A549 (cell line): ENCODE results near the gene RPS21. TPM values are rescaled to one million over a fixed set of nuclear protein-coding genes. Genes with fewer than 3 reads are reported as not detected.

ENCODE experiments used
- ATAC-seq, 2 experiments: fragments of 200-7000 bp in 1 of 2; fragments of >200 bp in 1 of 2; cut with Nextera tagmentation in 1 of 2; cut with Tn5 transposase in 1 of 2; 3 replicates each; pipeline versions ENCODE4 v1.8.0 to v1.9.1; 2018 to 2020; ENCODE audit warnings: mild to moderate bottlenecking in 1 of 2, moderate library complexity in 1 of 2
- CTCF ChIA-PET: fragments of 300-600 bp; sonication (Branson Sonifier 250); formaldehyde crosslinking; extraction: SDS; loops from one replicate; lab custom pipeline; 2021; ENCODE audit warnings: antibody characterized with exemption, inconsistent platforms; lab: Yijun Ruan, JAX
- POLR2A ChIA-PET: fragments of 350-600 bp; formaldehyde crosslinking; extraction: SDS; loops from one replicate; lab custom pipeline; 2021; ENCODE audit warnings: antibody characterized with exemption, inconsistent platforms; lab: Yijun Ruan, JAX
- DNase-seq, 2 experiments: peaks; one replicate each; pipeline versions ENCODE4 v3.0.0 to v3.0.0-alpha.2; 2011 to 2016; ENCODE audit warnings: low read depth in 1 of 2, low spot score in 1 of 2
- FAIRE-seq: peaks from 2 replicates; lab custom pipeline; 2011; peaks lifted over from hg19 to GRCh38; lab: Jason Lieb, UNC
- H3K27ac ChIP-seq, 2 experiments: fragments of >200 bp; sonication (Bioruptor Twin); formaldehyde crosslinking; 3 replicates each; pipeline ENCODE4 v1.5.1; 2016 to 2017
- H3K4me1 ChIP-seq: fragments of >200 bp; sonication (Bioruptor Twin); formaldehyde crosslinking; 3 replicates; pipeline ENCODE4 v1.6.1; 2016
- H3K4me2 ChIP-seq: fragments of >200 bp; sonication (Bioruptor Twin); formaldehyde crosslinking; 3 replicates; pipeline ENCODE4 v1.6.1; 2016
- H3K4me3 ChIP-seq: fragments of >200 bp; sonication (Bioruptor Twin); formaldehyde crosslinking; 3 replicates; pipeline ENCODE4 v1.5.1; 2016
- H3K9me3 ChIP-seq: fragments of >200 bp; sonication (Bioruptor Twin); formaldehyde crosslinking; 3 replicates; pipeline ENCODE4 v1.6.1; 2016
- CEBPB ChIP-seq, 2 experiments: fragments of >200 bp in 1 of 2; sonication (Bioruptor Twin) in 1 of 2; formaldehyde crosslinking in 1 of 2; IDR thresholded peaks; 2 replicates each; pipeline ENCODE4 v1.6.1; 2012 to 2016
- CHD4 ChIP-seq: fragments of 200-600 bp; sonication (generic); IDR thresholded peaks from 2 replicates; pipeline ENCODE4 v1.6.1; 2016; ENCODE audit warnings: antibody characterized with exemption, mild to moderate bottlenecking, borderline replicate concordance
- E2F6 ChIP-seq: IDR thresholded peaks from 2 replicates; pipeline ENCODE4 v1.6.1; 2012; ENCODE audit warnings: low read depth, borderline replicate concordance
- EP300 ChIP-seq, 2 experiments: fragments of >200 bp; sonication (Bioruptor Twin); formaldehyde crosslinking; IDR thresholded peaks; 2 replicates in 1 of 2; 3 replicates in 1 of 2; pipeline ENCODE4 v1.6.1; 2016 to 2017
- FOSL2 ChIP-seq, 2 experiments: fragments of 450-650 bp in 1 of 2; fragments of >200 bp in 1 of 2; sonication (Bioruptor Twin) in 1 of 2; formaldehyde crosslinking; IDR thresholded peaks; 2 replicates each; pipeline versions ENCODE4 v1.5.0 to v1.6.1; 2016 to 2020; ENCODE audit warnings: mild to moderate bottlenecking in 1 of 2, moderate library complexity in 1 of 2
- GATA3 ChIP-seq: IDR thresholded peaks from 2 replicates; pipeline ENCODE4 v1.6.1; 2012; ENCODE audit warnings: borderline replicate concordance
- HOXA7 ChIP-seq: fragments of 250-450 bp; sonication (Bioruptor Pico); IDR thresholded peaks from 2 replicates; pipeline ENCODE4 v1.5.0; 2020; ENCODE audit warnings: mild to moderate bottlenecking, moderate library complexity
- HOXB13 ChIP-seq: fragments of 250-450 bp; sonication (Bioruptor Pico); IDR thresholded peaks from 2 replicates; pipeline ENCODE4 v1.5.0; 2020; ENCODE audit warnings: low read depth, mild to moderate bottlenecking, moderate library complexity
- HOXB5 ChIP-seq: fragments of 250-450 bp; sonication (Bioruptor Pico); IDR thresholded peaks from 2 replicates; pipeline ENCODE4 v1.5.0; 2020; ENCODE audit warnings: mild to moderate bottlenecking, moderate library complexity
- JUN ChIP-seq, 2 experiments: fragments of >200 bp; sonication (Bioruptor Twin); formaldehyde crosslinking; IDR thresholded peaks; 2 replicates in 1 of 2; 3 replicates in 1 of 2; pipeline ENCODE4 v1.6.1; 2016 to 2017
- JUNB ChIP-seq: fragments of >200 bp; sonication (Bioruptor Twin); formaldehyde crosslinking; IDR thresholded peaks from 2 replicates; pipeline ENCODE4 v1.6.1; 2016
- KDM1A ChIP-seq: fragments of 200-600 bp; sonication (generic); IDR thresholded peaks from 2 replicates; pipeline ENCODE4 v1.6.1; 2016; ENCODE audit warnings: low read depth, mild to moderate bottlenecking
- MAFK ChIP-seq: fragments of 450-650 bp; IDR thresholded peaks from 2 replicates; pipeline ENCODE4 v1.6.1; 2014; ENCODE audit not compliant: partially characterized antibody
- NR3C1 ChIP-seq: fragments of >200 bp; sonication (Bioruptor Twin); formaldehyde crosslinking; IDR thresholded peaks from 3 replicates; pipeline ENCODE4 v1.6.1; 2017
- SMC3 ChIP-seq: fragments of >200 bp; sonication (Bioruptor Twin); formaldehyde crosslinking; IDR thresholded peaks from 3 replicates; pipeline ENCODE4 v1.6.1; 2018; ENCODE audit warnings: inconsistent platforms
- TFCP2L1 ChIP-seq: fragments of 250-450 bp; sonication (Bioruptor Pico); IDR thresholded peaks from 2 replicates; pipeline ENCODE4 v1.5.0; 2021; ENCODE audit warnings: mild to moderate bottlenecking
- USF2 ChIP-seq: fragments of 450-650 bp; IDR thresholded peaks from 2 replicates; pipeline ENCODE4 v1.6.1; 2014; ENCODE audit warnings: antibody characterized with exemption
- ZC3H11A ChIP-seq: fragments of 450-650 bp; IDR thresholded peaks from 2 replicates; pipeline ENCODE4 v1.6.1; 2014; ENCODE audit warnings: antibody characterized with exemption, mild to moderate bottlenecking
- ZNF302 ChIP-seq: fragments of 250-450 bp; sonication (Bioruptor Pico); IDR thresholded peaks from 2 replicates; pipeline ENCODE4 v1.9.0; 2021; ENCODE audit warnings: inconsistent platforms, mild to moderate bottlenecking, moderate library complexity
- WGBS: methylation state at CpG from one replicate; pipeline ENCODE4 v1.1.6; 2017; ENCODE audit errors: missing lambda C conversion rate; 5-methylcytosine and 5-hydroxymethylcytosine counted together
- polyA plus RNA-seq, 4 experiments: library from polyadenylated mRNA; depleted of rRNA in 3 of 4; stranded (reverse); fragments of >200 nt; fragmentation: RNase III in 1 of 4; extraction: RNeasy Plus Mini Kit Qiagen cat#74134 plus additional on column Dnase treatment in 1 of 4; gene quantifications; 2 replicates in 3 of 4; 3 replicates in 1 of 4; pipeline ENCODE4 v1.2.3, GENCODE V29; 2011 to 2017
- TF ChIP-seq, protein P1 (sequence below): IDR thresholded peaks from 2 replicates; pipeline ENCODE4 v1.6.1; 2012
- TF ChIP-seq, protein P2 (sequence below): IDR thresholded peaks from 2 replicates; pipeline ENCODE4 v1.6.1; 2012

Gene RPS21
- polyA plus RNA-seq, 2 of the 4 experiments (the other 2 are of a cell fraction), result 2,862 to 4,026 TPM

GRCh38 chr20:62361799-62362589 is 24.9 kb upstream of the RPS21 start:
- TF ChIP-seq, protein P1, sequence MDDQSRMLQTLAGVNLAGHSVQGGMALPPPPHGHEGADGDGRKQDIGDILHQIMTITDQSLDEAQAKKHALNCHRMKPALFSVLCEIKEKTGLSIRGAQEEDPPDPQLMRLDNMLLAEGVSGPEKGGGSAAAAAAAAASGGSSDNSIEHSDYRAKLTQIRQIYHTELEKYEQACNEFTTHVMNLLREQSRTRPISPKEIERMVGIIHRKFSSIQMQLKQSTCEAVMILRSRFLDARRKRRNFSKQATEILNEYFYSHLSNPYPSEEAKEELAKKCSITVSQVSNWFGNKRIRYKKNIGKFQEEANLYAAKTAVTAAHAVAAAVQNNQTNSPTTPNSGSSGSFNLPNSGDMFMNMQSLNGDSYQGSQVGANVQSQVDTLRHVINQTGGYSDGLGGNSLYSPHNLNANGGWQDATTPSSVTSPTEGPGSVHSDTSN, result 0 out of 2 replicates have a peak, but pooled peaks have one; percentile 43
- TF ChIP-seq USF2 (no peak), ZC3H11A (no peak), JUNB (no peak), CHD4 (no peak), E2F6 (peak; percentile 32; the same call in 1 of the 2 replicates), ZNF302 (CRISPR knock-in tag) (no peak), SMC3 (no peak), EP300 (IDR thresholded peaks at IDR 0.05) (peak; percentile 48 to 86; a peak in 3 of 5 replicates), CEBPB (IDR thresholded peaks at IDR 0.05) (peak in 1 of 2 experiments; percentile 82; a peak in 2 of 4 replicates), HOXB13 (peak; percentile 14; the same call in 1 of the 2 replicates), GATA3 (peak; percentile 88), HOXA7 (0 out of 2 replicates have a peak, but pooled peaks have one; percentile 12), MAFK (peak; percentile 79), HOXB5 (CRISPR knock-in tag) (peak; percentile 38; the same call in 1 of the 2 replicates), TFCP2L1 (no peak), KDM1A (0 out of 2 replicates have a peak, but pooled peaks have one; percentile 13), NR3C1 (no peak), JUN (IDR thresholded peaks at IDR 0.05) (peak in 1 of 2 experiments; percentile 48; a peak in 2 of 5 replicates), FOSL2 (IDR thresholded peaks at IDR 0.05) (no peak; the same call in 1 of the 2 replicates), FOSL2 (CRISPR knock-in tag; IDR thresholded peaks at IDR 0.05) (0 out of 2 replicates have a peak, but pooled peaks have one; percentile 25)
- TF ChIP-seq, protein P2, sequence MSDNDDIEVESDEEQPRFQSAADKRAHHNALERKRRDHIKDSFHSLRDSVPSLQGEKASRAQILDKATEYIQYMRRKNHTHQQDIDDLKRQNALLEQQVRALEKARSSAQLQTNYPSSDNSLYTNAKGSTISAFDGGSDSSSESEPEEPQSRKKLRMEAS, result peak; percentile 64
- TF ChIP-seq, all 56 proteins: peak for 13
- H3K4me1 ChIP-seq, result peaks cover 71% of the 10 kb centered on the region
- DNase-seq, result peak in 1 of 2 experiments; percentile 88
- POLR2A ChIA-PET, result interaction anchor here (1.4 kb wide), 1 partner anchor 25 kb away, joined by 4 read pairs; the partner anchor contains the start of gene RPS21
- CTCF ChIA-PET, result interaction anchor here (0.7 to 12.6 kb wide), 8 partner anchors 8 to 116 kb away, joined by 3 to 290 read pairs (median 12); partner anchors contain the start of gene ADRM1
- peak overlapping the region; percentile 97 to 99 for H3K27ac ChIP-seq
- FAIRE-seq, result no peak
- WGBS, result 18% methylated on average over 34 of the region's 34 CpGs
- H3K9me3 ChIP-seq, result no peaks in the 10 kb centered on the region
- ATAC-seq, result peak in 1 of 2 experiments; percentile 1; a peak in 3 of 6 replicates
- peak overlapping the region; percentile 100 for H3K4me3 ChIP-seq
- peak overlapping the region; percentile 91 for H3K4me2 ChIP-seq

- WGBS, result 8% methylated on average over 2 of the region's 13 CpGs
- H3K27ac ChIP-seq, result peak overlapping the region; percentile 97 to 99
- DNase-seq, result no peak
- no peak for ATAC-seq
- H3K9me3 ChIP-seq, result no peaks in the 10 kb centered on the region
- no peak for FAIRE-seq
- peak overlapping the region; percentile 91 for H3K4me2 ChIP-seq
- peaks cover 66% of the 10 kb centered on the region for H3K4me1 ChIP-seq
- ChIA-PET POLR2A (no interaction called here), CTCF (interaction anchor here (0.7 to 12.6 kb wide), 8 partner anchors 11 to 115 kb away, joined by 3 to 290 read pairs (median 12); partner anchors contain the start of gene ADRM1)
- H3K4me3 ChIP-seq, result peak overlapping the region; percentile 100
- TF ChIP-seq HOXB13 (no peak), E2F6 (0 out of 2 replicates have a peak, but pooled peaks have one; percentile 5)
These were observed 24.3 kb upstream of the RPS21 start for GRCh38 chr20:62362590-62362940.
